HG02571 (cell line): ENCODE results near the gene TRDMT1.

Source experiments
- ATAC-seq: cut with Tn5 transposase; IDR thresholded peaks from one replicate; pipeline ENCODE4 v1.9.1; 2021; ENCODE audit warnings: mild to moderate bottlenecking, moderate library complexity; ENCODE audit not compliant: unreplicated experiment

TRDMT1 gene

GRCh38 chr10:17109475-17110207, 91.8 kb downstream of the TRDMT1 start:
- ATAC-seq = no peak

GRCh38 chr10:17109046-17109445, 92.4 kb downstream of the TRDMT1 start:
- no peak for ATAC-seq

- no peak for ATAC-seq
Observed at GRCh38 chr10:17106991-17107390, 94.5 kb downstream of the TRDMT1 start.

- no peak for ATAC-seq
Observed at GRCh38 chr10:17101910-17102266, 99.6 kb downstream of the TRDMT1 start.

GRCh38 chr10:17101257-17101909, 100.1 kb downstream of the TRDMT1 start:
- ATAC-seq = no peak

GRCh38 chr10:17100586-17100985, 100.9 kb downstream of the TRDMT1 start:
- ATAC-seq = no peak

- no peak for ATAC-seq
Observed at GRCh38 chr10:17098012-17098411, 103.5 kb downstream of the TRDMT1 start.
